GM19438 (cell line): ENCODE measurements around the gene HEATR1.

ENCODE experiments used
- ATAC-seq: cut with Tn5 transposase; IDR thresholded peaks from one replicate; pipeline ENCODE4 v1.9.1; 2021; ENCODE audit warnings: low read depth; ENCODE audit not compliant: unreplicated experiment

Gene HEATR1

GRCh38 chr1:236543065-236543669 lies 61.1 kb downstream of the HEATR1 start:
- ATAC-seq = no peak

- no peak for ATAC-seq
Measured at GRCh38 chr1:236541710-236542109, 62.6 kb downstream of the HEATR1 start.

GRCh38 chr1:236540813-236541465 lies 63.4 kb downstream of the HEATR1 start:
- ATAC-seq = no peak

GRCh38 chr1:236536540-236536939 lies 67.8 kb downstream of the HEATR1 start:
- ATAC-seq = no peak

GRCh38 chr1:236535662-236536161 lies 68.6 kb downstream of the HEATR1 start:
- ATAC-seq = no peak

GRCh38 chr1:236535190-236535589 lies 69.1 kb downstream of the HEATR1 start:
- ATAC-seq = no peak

GRCh38 chr1:236534151-236534651 lies 70.1 kb downstream of the HEATR1 start:
- no peak for ATAC-seq

- ATAC-seq = no peak
Measured at GRCh38 chr1:236532850-236533249, 71.5 kb downstream of the HEATR1 start.

GRCh38 chr1:236530959-236531358 lies 73.4 kb downstream of the HEATR1 start:
- no peak for ATAC-seq

GRCh38 chr1:236530286-236530685 lies 74.0 kb downstream of the HEATR1 start:
- ATAC-seq = no peak

GRCh38 chr1:236526079-236526478 lies 78.2 kb downstream of the HEATR1 start:
- no peak for ATAC-seq

- no peak for ATAC-seq
Measured at GRCh38 chr1:236524895-236525184, 79.5 kb downstream of the HEATR1 start.

- peak; percentile 93 for ATAC-seq
Measured at GRCh38 chr1:236524142-236524894, 80.0 kb downstream of the HEATR1 start.

- peak; percentile 72 for ATAC-seq
Measured at GRCh38 chr1:236523704-236524141, 80.6 kb downstream of the HEATR1 start, which contains the start of gene LGALS8. Gene LGALS8 (plus strand): TSS chr1:236523982. CDS start chr1:236526071, 2,089 bp downstream.

- ATAC-seq = no peak
Measured at GRCh38 chr1:236522937-236523703, 81.2 kb downstream of the HEATR1 start.

GRCh38 chr1:236520445-236521005 lies 83.8 kb downstream of the HEATR1 start:
- ATAC-seq = no peak

GRCh38 chr1:236518322-236518721 lies 86.0 kb downstream of the HEATR1 start:
- ATAC-seq = no peak

GRCh38 chr1:236516929-236517704 lies 87.2 kb downstream of the HEATR1 start:
- ATAC-seq = no peak

GRCh38 chr1:236515443-236515958 lies 88.8 kb downstream of the HEATR1 start:
- ATAC-seq = no peak
